ENCODE measurements around the gene HEPACAM2.
A peak's percentile ranks its signal among the peaks of the same experiment; 100 is the strongest.

The HEPACAM2 gene

GRCh38 chr7:93226310-93226709 lies at the start of gene HEPACAM2:
TSS of gene HEPACAM2 (minus strand) at chr7:93226469.
- peak; percentile 96 to 99 for DNase-seq

- DNase-seq: no peak
These were observed 39.0 kb upstream of the HEPACAM2 start for GRCh38 chr7:93265220-93265619.

GRCh38 chr7:93262535-93262934 lies 36.3 kb upstream of the HEPACAM2 start:
- no peak for DNase-seq

- no peak for DNase-seq
These were observed 32.4 kb upstream of the HEPACAM2 start for GRCh38 chr7:93258661-93259060.

GRCh38 chr7:93249491-93250148 lies 23.4 kb upstream of the HEPACAM2 start:
- no peak for DNase-seq

GRCh38 chr7:93245525-93246432 lies 19.5 kb upstream of the HEPACAM2 start:
- peak; percentile 41 to 60 for DNase-seq

GRCh38 chr7:93242106-93242505 lies 15.8 kb upstream of the HEPACAM2 start:
- DNase-seq: no peak

- DNase-seq: no peak
These were observed 13.6 kb upstream of the HEPACAM2 start for GRCh38 chr7:93239824-93240223.

GRCh38 chr7:93238748-93239147 lies 12.5 kb upstream of the HEPACAM2 start:
- DNase-seq: no peak

- no peak for DNase-seq
These were observed 11.9 kb upstream of the HEPACAM2 start for GRCh38 chr7:93238131-93238530.

GRCh38 chr7:93235541-93235940 lies 9.3 kb upstream of the HEPACAM2 start:
- no peak for DNase-seq

GRCh38 chr7:93232673-93233018 lies 6.4 kb upstream of the HEPACAM2 start:
- DNase-seq: peak in 1 of 2 experiments; percentile 60

GRCh38 chr7:93231799-93232672 lies 5.8 kb upstream of the HEPACAM2 start, which contains the start of gene VPS50:
TSS of gene VPS50 (plus strand) at chr7:93232366. CDS start at chr7:93232468, 102 bp downstream.
- peak; percentile 99 for DNase-seq

- DNase-seq: peak in 1 of 2 experiments; percentile 29
These were observed 5.0 kb upstream of the HEPACAM2 start for GRCh38 chr7:93231259-93231658.

GRCh38 chr7:93228302-93228701 lies 2.0 kb upstream of the HEPACAM2 start:
- peak; percentile 74 to 89 for DNase-seq

- DNase-seq: no peak
These were observed 6.4 kb downstream of the HEPACAM2 start for GRCh38 chr7:93219868-93220267.

GRCh38 chr7:93218997-93219827 lies 7.1 kb downstream of the HEPACAM2 start:
- no peak for DNase-seq

GRCh38 chr7:93212881-93213280 lies 13.4 kb downstream of the HEPACAM2 start:
- no peak for DNase-seq

- DNase-seq: peak; percentile 42 to 65
These were observed 14.9 kb downstream of the HEPACAM2 start for GRCh38 chr7:93211228-93211818.

GRCh38 chr7:93205046-93205445 lies 21.2 kb downstream of the HEPACAM2 start:
- no peak for DNase-seq

GRCh38 chr7:93203496-93203895 lies 22.8 kb downstream of the HEPACAM2 start:
- DNase-seq: no peak

Measured in NCI-H526 (cell line).